MM.1S (cell line): ENCODE measurements around the gene LRRC32.

ENCODE experiments used
- DNase-seq: peaks from one replicate; pipeline ENCODE4 v3.0.0-alpha.2; 2015
- H2AFZ ChIP-seq: fragments of 300-600 bp; sonication (generic); 2 replicates; pipeline ENCODE4 v1.6.0; 2016; ENCODE audit warnings: antibody characterized with exemption, low read length
- H3F3A ChIP-seq: fragments of 300-600 bp; sonication (generic); 2 replicates; pipeline ENCODE4 v1.6.1; 2016; ENCODE audit warnings: mild to moderate bottlenecking, antibody characterized with exemption, low read length, moderate library complexity, mixed read lengths; ENCODE audit not compliant: insufficient read depth
- H3K27ac ChIP-seq: fragments of 300-600 bp; sonication (generic); 2 replicates; pipeline ENCODE4 v1.5.1; 2016; ENCODE audit warnings: mild to moderate bottlenecking, low read length
- H3K27me3 ChIP-seq: fragments of 300-600 bp; sonication (generic); replicated peaks from 2 replicates; pipeline ENCODE4 v1.6.0; 2016; ENCODE audit warnings: low read length; ENCODE audit not compliant: insufficient read depth
- H3K36me3 ChIP-seq: fragments of 300-600 bp; sonication (generic); replicated peaks from 2 replicates; pipeline ENCODE4 v1.6.1; 2016; ENCODE audit warnings: mild to moderate bottlenecking, low read length, mixed read lengths; ENCODE audit not compliant: insufficient read depth
- H3K4me1 ChIP-seq: fragments of 300-600 bp; sonication (generic); 2 replicates; pipeline ENCODE4 v1.6.1; 2016; ENCODE audit warnings: low read length, mixed read lengths
- H3K4me2 ChIP-seq: fragments of 300-600 bp; sonication (generic); 2 replicates; pipeline ENCODE4 v1.6.0; 2016; ENCODE audit warnings: low read depth, low read length
- H3K4me3 ChIP-seq: fragments of 300-600 bp; sonication (generic); 2 replicates; pipeline ENCODE4 v1.5.1; 2016; ENCODE audit warnings: low read length, mixed read lengths
- H3K79me2 ChIP-seq: fragments of 300-600 bp; sonication (generic); 2 replicates; pipeline ENCODE4 v1.6.1; 2016; ENCODE audit warnings: mixed run types, low read length, mixed read lengths
- H3K9ac ChIP-seq: fragments of 300-600 bp; sonication (generic); 2 replicates; pipeline ENCODE4 v1.6.1; 2016; ENCODE audit warnings: low read length, mixed read lengths
- H3K9me2 ChIP-seq: fragments of 300-600 bp; sonication (generic); replicated peaks from 2 replicates; pipeline ENCODE4 v1.6.1; 2016; ENCODE audit warnings: mild to moderate bottlenecking, low read length, mixed read lengths; ENCODE audit not compliant: insufficient read depth
- H3K9me3 ChIP-seq: fragments of 300-600 bp; sonication (generic); replicated peaks from 2 replicates; pipeline ENCODE4 v1.6.1; 2016; ENCODE audit warnings: mild to moderate bottlenecking, low read length, mixed read lengths; ENCODE audit not compliant: insufficient read depth
- H4K20me1 ChIP-seq: fragments of 300-600 bp; sonication (generic); 2 replicates; pipeline ENCODE4 v1.6.1; 2016; ENCODE audit warnings: mild to moderate bottlenecking, low read length, moderate library complexity, mixed read lengths; ENCODE audit not compliant: insufficient read depth
- CTCF ChIP-seq: fragments of 300-600 bp; sonication (generic); IDR thresholded peaks from 2 replicates; pipeline ENCODE4 v1.5.1; 2016; ENCODE audit warnings: antibody characterized with exemption, low read length, mixed read lengths
- EZH2 ChIP-seq: fragments of 300-600 bp; sonication (generic); optimal IDR thresholded peaks from 2 replicates; pipeline ENCODE3; 2017; ENCODE audit warnings: low read depth, mild to moderate bottlenecking, antibody characterized with exemption, low read length, mixed read lengths
- EZH2phosphoT487 ChIP-seq: fragments of 300-600 bp; sonication (generic); IDR thresholded peaks from 2 replicates; pipeline ENCODE4 v1.6.1; 2018; ENCODE audit warnings: antibody characterized with exemption, low read length

LRRC32 gene

GRCh38 chr11:76669901-76670484 lies 554 bp downstream of the LRRC32 start:
- H3K36me3 ChIP-seq = no peaks in the 10 kb centered on the region
- peaks cover 12% of the 10 kb centered on the region for H3K4me1 ChIP-seq
- H2AFZ ChIP-seq = 0 out of 2 replicates have a peak overlapping the region, but pooled peaks have one; percentile 53

GRCh38 chr11:76668362-76669155 lies 2.0 kb downstream of the LRRC32 start:
- no peak overlapping the region for H3K4me2 ChIP-seq
- no peak overlapping the region for H2AFZ ChIP-seq
- H3K9ac ChIP-seq = no peak overlapping the region
- no peaks in the 10 kb centered on the region for H3F3A ChIP-seq
- no peak for DNase-seq
- no peaks in the 10 kb centered on the region for H3K36me3 ChIP-seq
- H3K4me3 ChIP-seq = no peak overlapping the region
- H4K20me1 ChIP-seq = no peaks in the 10 kb centered on the region
- no peaks in the 10 kb centered on the region for H3K79me2 ChIP-seq
- peaks cover 33% of the 10 kb centered on the region for H3K27me3 ChIP-seq
- TF ChIP-seq EZH2 (no peak), CTCF (no peak), EZH2phosphoT487 (no peak)
- peaks cover 12% of the 10 kb centered on the region for H3K4me1 ChIP-seq
- no peak overlapping the region for H3K27ac ChIP-seq
- no peaks in the 10 kb centered on the region for H3K9me3 ChIP-seq
- H3K9me2 ChIP-seq = no peaks in the 10 kb centered on the region

More at GRCh38 chr11:76669901-76670484, 554 bp downstream of the LRRC32 start:
- no peaks in the 10 kb centered on the region for H3K9me3 ChIP-seq
- TF ChIP-seq EZH2phosphoT487 (no peak), EZH2 (no peak), CTCF (no peak)
- H3K27me3 ChIP-seq = peaks cover 33% of the 10 kb centered on the region
- no peak overlapping the region for H3K27ac ChIP-seq
- H3K9ac ChIP-seq = no peak overlapping the region
- no peaks in the 10 kb centered on the region for H3K9me2 ChIP-seq
- peak overlapping the region; percentile 82 for H3K4me2 ChIP-seq
- H4K20me1 ChIP-seq = no peaks in the 10 kb centered on the region
- no peaks in the 10 kb centered on the region for H3F3A ChIP-seq
- DNase-seq = no peak
- peak overlapping the region; percentile 56 for H3K4me3 ChIP-seq
- H3K79me2 ChIP-seq = no peaks in the 10 kb centered on the region

GRCh38 chr11:76667856-76668255 lies 2.7 kb downstream of the LRRC32 start:
- Histone ChIP-seq H3K9ac (no peak overlapping the region), H3K9me3 (no peaks in the 10 kb centered on the region), H3K79me2 (no peaks in the 10 kb centered on the region), H3K4me1 (peaks cover 6% of the 10 kb centered on the region), H3K27me3 (peaks cover 33% of the 10 kb centered on the region), H3K27ac (no peak overlapping the region), H3F3A (no peaks in the 10 kb centered on the region), H3K9me2 (no peaks in the 10 kb centered on the region), H3K4me3 (no peak overlapping the region), H4K20me1 (no peaks in the 10 kb centered on the region), H3K4me2 (no peak overlapping the region), H3K36me3 (no peaks in the 10 kb centered on the region), H2AFZ (no peak overlapping the region)
- DNase-seq = no peak
- TF ChIP-seq EZH2phosphoT487 (no peak), EZH2 (no peak), CTCF (no peak)
